Activated CD4-positive, alpha-beta T cell treated with anti-CD3 and anti-CD28 coated beads, Interleukin-2, amount 50 U/mL, for 24 hours (primary cell): ENCODE measurements around the gene QSOX1.

Experiments used
- DNase-seq, 2 donors: peaks; one replicate each; pipeline ENCODE4 v3.0.0-alpha.2; 2020; ENCODE audit warnings: low read depth in 1 of 2, low spot score in 1 of 2

QSOX1 gene

GRCh38 chr1:180249725-180250498 lies 95.2 kb downstream of the QSOX1 start:
- no peak for DNase-seq

DNA sequence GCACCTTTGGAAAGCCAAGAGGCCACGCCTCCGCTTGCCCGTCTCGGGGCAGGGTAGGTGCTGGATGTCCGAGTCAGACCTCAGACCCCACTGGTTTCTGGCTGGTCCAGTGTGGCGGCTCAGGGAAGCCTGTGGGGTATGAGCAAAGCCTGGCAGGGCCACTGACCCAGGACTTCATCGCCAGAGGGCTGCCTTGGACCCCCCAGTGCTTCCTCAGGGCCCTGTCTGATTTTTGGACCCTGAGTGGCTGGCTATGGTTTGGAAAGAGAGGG lies 95.8 kb downstream of the QSOX1 start:
- no peak for DNase-seq

GRCh38 chr1:180250883-180251509 lies 96.3 kb downstream of the QSOX1 start:
- DNase-seq: no peak

GRCh38 chr1:180251526-180252305 lies 97.0 kb downstream of the QSOX1 start:
- no peak for DNase-seq

- DNase-seq: peak in 1 of 2 donors; percentile 60
These were observed 98.2 kb downstream of the QSOX1 start for GRCh38 chr1:180252638-180253536.
